Measurements from ENCODE around the gene TMEM131. TPM values are rescaled to one million over a fixed set of nuclear protein-coding genes. Genes with fewer than 3 reads are reported as not detected.

Gene TMEM131
- total and polyA plus RNA-seq, 10 of the 15 experiments (the other 5 are each of a cell fraction or from before 2014, with no cell fraction given): 6.0 to 48.2 (median 23.2) TPM

DNA sequence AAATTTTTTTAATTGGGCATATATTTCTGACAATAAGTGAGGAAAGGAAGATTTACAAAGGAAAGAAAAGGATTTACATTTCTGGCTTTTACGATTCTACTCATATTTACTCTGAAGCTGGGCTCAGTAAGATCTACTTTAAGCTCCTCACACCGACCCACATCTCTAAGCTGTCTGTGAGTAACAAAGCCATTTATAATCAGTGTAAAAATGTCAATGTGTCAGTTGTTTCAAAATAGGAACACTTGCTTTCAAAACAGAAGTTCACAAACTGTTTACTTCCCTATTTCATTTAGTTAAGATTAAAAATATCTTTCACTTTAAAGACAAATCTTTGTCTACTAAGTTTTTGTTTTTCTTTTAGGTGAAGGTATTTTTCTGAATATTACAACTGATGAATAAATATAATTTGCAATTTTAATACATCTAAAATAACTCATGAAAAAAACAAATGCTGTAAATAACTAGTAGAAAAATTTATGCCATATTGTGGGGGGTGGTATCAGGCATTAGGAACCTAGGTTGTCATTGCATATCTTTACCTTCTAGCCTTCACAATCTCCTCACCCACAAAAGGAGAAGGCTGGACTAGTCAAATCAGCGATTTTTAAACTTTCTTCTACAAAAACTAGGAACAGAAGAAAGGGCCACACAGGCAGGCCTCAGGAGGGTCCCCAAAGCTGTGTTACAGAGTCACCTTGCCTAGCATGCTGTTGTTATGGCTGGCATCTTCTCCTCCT is 64.5 kb downstream of the TMEM131 start (continued):
- TF ChIP-seq TCF3 (IDR thresholded peaks at IDR 0.05; ENCODE audit: borderline replicate concordance, insufficient read depth, low read depth, low read length) (no peak), CREM (IDR thresholded peaks at IDR 0.05; ENCODE audit: low read depth) (no peak), SMARCA5 (IDR thresholded peaks at IDR 0.05) (no peak; the same call in 1 of the 2 replicates), ZNF207 (IDR thresholded peaks at IDR 0.05; ENCODE audit: borderline replicate concordance) (no peak), CHD4 (IDR thresholded peaks at IDR 0.05) (no peak; the same call in 1 of the 2 replicates), YY1 (IDR thresholded peaks at IDR 0.05; ENCODE audit: low read depth, low read length) (no peak), POU2F2 (IDR thresholded peaks at IDR 0.05; ENCODE audit: borderline replicate concordance, low read depth, low read length) (no peak), PML (IDR thresholded peaks at IDR 0.05; ENCODE audit: low read length) (no peak), HCFC1 (IDR thresholded peaks at IDR 0.05; ENCODE audit: low read length) (no peak), SREBF2 (IDR thresholded peaks at IDR 0.05; ENCODE audit: low read length) (no peak), NFYB (IDR thresholded peaks at IDR 0.05; ENCODE audit: insufficient read depth, low read depth, low read length) (no peak), YBX1 (IDR thresholded peaks at IDR 0.05) (no peak)
- TF ChIP-seq, protein P1, sequence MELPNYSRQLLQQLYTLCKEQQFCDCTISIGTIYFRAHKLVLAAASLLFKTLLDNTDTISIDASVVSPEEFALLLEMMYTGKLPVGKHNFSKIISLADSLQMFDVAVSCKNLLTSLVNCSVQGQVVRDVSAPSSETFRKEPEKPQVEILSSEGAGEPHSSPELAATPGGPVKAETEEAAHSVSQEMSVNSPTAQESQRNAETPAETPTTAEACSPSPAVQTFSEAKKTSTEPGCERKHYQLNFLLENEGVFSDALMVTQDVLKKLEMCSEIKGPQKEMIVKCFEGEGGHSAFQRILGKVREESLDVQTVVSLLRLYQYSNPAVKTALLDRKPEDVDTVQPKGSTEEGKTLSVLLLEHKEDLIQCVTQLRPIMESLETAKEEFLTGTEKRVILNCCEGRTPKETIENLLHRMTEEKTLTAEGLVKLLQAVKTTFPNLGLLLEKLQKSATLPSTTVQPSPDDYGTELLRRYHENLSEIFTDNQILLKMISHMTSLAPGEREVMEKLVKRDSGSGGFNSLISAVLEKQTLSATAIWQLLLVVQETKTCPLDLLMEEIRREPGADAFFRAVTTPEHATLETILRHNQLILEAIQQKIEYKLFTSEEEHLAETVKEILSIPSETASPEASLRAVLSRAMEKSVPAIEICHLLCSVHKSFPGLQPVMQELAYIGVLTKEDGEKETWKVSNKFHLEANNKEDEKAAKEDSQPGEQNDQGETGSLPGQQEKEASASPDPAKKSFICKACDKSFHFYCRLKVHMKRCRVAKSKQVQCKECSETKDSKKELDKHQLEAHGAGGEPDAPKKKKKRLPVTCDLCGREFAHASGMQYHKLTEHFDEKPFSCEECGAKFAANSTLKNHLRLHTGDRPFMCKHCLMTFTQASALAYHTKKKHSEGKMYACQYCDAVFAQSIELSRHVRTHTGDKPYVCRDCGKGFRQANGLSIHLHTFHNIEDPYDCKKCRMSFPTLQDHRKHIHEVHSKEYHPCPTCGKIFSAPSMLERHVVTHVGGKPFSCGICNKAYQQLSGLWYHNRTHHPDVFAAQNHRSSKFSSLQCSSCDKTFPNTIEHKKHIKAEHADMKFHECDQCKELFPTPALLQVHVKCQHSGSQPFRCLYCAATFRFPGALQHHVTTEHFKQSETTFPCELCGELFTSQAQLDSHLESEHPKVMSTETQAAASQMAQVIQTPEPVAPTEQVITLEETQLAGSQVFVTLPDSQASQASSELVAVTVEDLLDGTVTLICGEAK (IDR thresholded peaks at IDR 0.05; ENCODE audit: borderline replicate concordance): no peak
- TF ChIP-seq, protein P2, sequence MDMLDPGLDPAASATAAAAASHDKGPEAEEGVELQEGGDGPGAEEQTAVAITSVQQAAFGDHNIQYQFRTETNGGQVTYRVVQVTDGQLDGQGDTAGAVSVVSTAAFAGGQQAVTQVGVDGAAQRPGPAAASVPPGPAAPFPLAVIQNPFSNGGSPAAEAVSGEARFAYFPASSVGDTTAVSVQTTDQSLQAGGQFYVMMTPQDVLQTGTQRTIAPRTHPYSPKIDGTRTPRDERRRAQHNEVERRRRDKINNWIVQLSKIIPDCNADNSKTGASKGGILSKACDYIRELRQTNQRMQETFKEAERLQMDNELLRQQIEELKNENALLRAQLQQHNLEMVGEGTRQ (IDR thresholded peaks at IDR 0.05; ENCODE audit: borderline replicate concordance, low read depth, low read length): no peak
- TF ChIP-seq, protein P3, sequence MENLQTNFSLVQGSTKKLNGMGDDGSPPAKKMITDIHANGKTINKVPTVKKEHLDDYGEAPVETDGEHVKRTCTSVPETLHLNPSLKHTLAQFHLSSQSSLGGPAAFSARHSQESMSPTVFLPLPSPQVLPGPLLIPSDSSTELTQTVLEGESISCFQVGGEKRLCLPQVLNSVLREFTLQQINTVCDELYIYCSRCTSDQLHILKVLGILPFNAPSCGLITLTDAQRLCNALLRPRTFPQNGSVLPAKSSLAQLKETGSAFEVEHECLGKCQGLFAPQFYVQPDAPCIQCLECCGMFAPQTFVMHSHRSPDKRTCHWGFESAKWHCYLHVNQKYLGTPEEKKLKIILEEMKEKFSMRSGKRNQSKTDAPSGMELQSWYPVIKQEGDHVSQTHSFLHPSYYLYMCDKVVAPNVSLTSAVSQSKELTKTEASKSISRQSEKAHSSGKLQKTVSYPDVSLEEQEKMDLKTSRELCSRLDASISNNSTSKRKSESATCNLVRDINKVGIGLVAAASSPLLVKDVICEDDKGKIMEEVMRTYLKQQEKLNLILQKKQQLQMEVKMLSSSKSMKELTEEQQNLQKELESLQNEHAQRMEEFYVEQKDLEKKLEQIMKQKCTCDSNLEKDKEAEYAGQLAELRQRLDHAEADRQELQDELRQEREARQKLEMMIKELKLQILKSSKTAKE (IDR thresholded peaks at IDR 0.05; ENCODE audit: low read depth, poor library complexity, severe bottlenecking): peak; percentile 42
- TF ChIP-seq, protein P4, sequence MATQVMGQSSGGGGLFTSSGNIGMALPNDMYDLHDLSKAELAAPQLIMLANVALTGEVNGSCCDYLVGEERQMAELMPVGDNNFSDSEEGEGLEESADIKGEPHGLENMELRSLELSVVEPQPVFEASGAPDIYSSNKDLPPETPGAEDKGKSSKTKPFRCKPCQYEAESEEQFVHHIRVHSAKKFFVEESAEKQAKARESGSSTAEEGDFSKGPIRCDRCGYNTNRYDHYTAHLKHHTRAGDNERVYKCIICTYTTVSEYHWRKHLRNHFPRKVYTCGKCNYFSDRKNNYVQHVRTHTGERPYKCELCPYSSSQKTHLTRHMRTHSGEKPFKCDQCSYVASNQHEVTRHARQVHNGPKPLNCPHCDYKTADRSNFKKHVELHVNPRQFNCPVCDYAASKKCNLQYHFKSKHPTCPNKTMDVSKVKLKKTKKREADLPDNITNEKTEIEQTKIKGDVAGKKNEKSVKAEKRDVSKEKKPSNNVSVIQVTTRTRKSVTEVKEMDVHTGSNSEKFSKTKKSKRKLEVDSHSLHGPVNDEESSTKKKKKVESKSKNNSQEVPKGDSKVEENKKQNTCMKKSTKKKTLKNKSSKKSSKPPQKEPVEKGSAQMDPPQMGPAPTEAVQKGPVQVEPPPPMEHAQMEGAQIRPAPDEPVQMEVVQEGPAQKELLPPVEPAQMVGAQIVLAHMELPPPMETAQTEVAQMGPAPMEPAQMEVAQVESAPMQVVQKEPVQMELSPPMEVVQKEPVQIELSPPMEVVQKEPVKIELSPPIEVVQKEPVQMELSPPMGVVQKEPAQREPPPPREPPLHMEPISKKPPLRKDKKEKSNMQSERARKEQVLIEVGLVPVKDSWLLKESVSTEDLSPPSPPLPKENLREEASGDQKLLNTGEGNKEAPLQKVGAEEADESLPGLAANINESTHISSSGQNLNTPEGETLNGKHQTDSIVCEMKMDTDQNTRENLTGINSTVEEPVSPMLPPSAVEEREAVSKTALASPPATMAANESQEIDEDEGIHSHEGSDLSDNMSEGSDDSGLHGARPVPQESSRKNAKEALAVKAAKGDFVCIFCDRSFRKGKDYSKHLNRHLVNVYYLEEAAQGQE (IDR thresholded peaks at IDR 0.05; ENCODE audit: low read depth, low read length): no peak
- TF ChIP-seq, protein P5, sequence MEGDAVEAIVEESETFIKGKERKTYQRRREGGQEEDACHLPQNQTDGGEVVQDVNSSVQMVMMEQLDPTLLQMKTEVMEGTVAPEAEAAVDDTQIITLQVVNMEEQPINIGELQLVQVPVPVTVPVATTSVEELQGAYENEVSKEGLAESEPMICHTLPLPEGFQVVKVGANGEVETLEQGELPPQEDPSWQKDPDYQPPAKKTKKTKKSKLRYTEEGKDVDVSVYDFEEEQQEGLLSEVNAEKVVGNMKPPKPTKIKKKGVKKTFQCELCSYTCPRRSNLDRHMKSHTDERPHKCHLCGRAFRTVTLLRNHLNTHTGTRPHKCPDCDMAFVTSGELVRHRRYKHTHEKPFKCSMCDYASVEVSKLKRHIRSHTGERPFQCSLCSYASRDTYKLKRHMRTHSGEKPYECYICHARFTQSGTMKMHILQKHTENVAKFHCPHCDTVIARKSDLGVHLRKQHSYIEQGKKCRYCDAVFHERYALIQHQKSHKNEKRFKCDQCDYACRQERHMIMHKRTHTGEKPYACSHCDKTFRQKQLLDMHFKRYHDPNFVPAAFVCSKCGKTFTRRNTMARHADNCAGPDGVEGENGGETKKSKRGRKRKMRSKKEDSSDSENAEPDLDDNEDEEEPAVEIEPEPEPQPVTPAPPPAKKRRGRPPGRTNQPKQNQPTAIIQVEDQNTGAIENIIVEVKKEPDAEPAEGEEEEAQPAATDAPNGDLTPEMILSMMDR (IDR thresholded peaks at IDR 0.05 in 2 of 3, conservative IDR thresholded peaks at IDR 0.05 in 1 of 3; ENCODE audit: control insufficient read depth in 2 of 3, extremely low read depth in 1 of 3, insufficient read depth in 1 of 3, low read depth in 3 of 3, low read length in 3 of 3): no peak

All from GM12878 (cell line).